Hematopoietic multipotent progenitor cell (in vitro differentiated cells): ENCODE measurements around the gene CD226. TPM values are rescaled to one million over a fixed set of nuclear protein-coding genes. Genes with fewer than 3 reads are reported as not detected.
"Not testable (repeated sequence)": the region's sequence is repeated elsewhere in the genome, so short reads cannot be mapped to it uniquely, and the experiment has no call there.

Source experiments
- DNase-seq, 3 donors: peaks; one replicate each; pipeline ENCODE4 v3.0.0-alpha.2; 2011 to 2015; ENCODE audit warnings: low read depth in 2 of 3, low spot score in 2 of 3
- total RNA-seq: library from RNA; depleted of rRNA; stranded (reverse); fragments of >200 nt; gene quantifications from one replicate; pipeline ENCODE4 v1.2.3, GENCODE V29; 2012

CD226 gene
- total RNA-seq, 1 donor = 0.81 TPM

DNA sequence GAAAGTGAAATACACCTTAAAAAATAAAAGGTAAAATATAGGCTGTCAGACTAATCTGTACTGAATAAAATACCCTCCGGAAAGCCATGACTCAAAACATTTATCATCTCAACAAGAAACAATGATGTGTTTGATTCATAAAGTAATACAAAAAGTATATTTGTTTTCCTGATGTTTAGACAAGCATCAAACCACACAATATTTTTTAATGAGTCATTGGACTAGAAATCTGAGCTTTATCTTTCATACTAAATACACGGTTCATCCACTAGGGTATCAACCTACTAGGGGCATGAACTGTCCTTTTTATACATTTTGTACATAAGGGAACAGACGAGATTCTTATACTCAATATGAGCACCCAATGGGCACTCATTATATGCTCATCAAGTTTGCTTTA is 31.3 kb downstream of the CD226 start:
- no peak for DNase-seq

DNA sequence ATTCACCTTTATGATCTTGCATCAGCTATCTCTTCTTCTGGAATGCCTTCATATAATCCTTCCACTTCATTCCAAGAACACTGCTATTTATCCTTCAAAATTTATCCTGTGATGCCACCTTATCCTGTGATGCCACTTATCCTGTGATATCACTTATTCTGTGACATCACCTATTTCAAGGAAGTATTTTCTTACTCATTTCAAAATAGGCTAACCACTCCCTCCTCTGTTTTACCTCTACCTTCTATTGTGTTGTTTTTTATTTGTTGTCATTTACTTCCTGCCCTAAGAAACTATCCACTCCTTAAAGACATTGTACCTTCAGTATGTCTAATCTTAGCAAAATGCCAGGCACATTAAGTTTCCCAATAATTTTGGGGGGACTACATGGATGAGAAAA is 38.8 kb downstream of the CD226 start:
- no peak for DNase-seq

DNA sequence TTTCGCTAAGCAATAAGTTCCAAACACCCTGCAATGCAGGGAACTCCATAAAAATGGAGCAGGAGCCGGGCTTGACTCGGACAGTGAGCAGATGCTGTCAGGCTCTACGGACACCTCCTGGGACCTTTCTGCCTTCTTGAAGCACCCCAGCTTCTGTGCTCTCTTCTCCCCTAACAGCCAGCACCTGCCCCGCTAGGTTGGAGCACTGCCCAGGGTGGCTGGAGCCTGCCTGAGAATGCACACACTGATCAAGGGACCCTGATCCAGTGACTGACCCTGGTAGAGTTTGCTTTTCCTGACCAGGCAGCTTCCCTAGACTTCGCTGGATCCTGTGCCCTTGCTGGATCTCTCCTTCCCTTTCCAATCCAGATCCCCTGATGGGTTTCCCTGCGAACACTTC is 40.9 kb downstream of the CD226 start:
- DNase-seq = no peak

DNA sequence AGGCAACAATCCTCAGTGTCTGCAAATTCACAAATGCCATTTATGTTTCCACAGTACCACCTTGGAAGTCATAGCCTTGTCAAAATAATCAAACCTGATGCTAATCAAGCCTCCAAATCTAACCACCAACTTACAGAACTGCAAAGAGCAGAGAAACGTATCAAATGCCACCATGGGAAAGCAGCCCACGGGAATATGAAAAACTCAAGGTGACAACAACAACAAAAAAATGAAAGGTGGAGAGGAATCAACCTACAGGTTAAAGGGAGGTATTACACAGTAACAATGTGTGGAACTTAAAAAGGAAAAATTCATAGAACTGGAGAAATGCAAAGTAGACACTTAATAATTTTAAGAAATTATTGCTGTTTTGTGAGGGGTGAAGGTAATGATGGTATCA is 46.7 kb downstream of the CD226 start:
- DNase-seq = no peak

DNA sequence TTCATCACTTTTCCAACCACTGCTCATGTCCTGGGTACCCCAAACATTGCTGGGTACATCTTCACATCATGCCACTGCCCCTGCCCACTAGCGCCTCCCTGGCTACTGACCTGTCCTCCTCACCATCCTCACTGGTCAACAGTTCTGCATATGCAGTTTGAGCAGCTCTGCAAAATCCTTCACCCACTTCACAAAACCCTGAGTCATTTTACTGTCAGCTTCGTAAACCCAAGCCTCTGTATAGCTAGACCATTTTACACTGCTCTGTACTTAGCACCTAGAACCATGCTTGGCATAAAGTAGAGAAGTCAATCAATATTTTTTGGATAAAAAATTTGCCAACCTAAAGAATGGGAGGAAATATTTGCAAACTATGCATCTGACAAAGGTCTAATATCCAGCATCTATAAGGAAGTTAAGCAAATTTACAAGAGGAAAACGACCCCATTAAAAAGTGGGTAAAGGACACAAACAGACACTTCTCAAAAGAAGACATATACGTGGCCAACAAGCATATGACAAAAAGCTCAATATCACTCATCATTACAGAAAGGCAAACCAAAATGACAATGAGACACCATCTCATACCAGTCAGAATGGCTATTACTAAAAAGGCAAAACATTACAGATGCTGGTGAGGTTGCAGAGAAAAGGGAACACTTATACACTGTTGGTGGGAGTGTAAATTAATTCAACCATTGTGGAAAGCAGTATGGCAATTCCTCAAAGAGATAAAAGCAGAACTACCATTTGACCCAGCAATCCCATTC is 48.3 kb downstream of the CD226 start:
- not testable (repeated sequence) for DNase-seq

DNA sequence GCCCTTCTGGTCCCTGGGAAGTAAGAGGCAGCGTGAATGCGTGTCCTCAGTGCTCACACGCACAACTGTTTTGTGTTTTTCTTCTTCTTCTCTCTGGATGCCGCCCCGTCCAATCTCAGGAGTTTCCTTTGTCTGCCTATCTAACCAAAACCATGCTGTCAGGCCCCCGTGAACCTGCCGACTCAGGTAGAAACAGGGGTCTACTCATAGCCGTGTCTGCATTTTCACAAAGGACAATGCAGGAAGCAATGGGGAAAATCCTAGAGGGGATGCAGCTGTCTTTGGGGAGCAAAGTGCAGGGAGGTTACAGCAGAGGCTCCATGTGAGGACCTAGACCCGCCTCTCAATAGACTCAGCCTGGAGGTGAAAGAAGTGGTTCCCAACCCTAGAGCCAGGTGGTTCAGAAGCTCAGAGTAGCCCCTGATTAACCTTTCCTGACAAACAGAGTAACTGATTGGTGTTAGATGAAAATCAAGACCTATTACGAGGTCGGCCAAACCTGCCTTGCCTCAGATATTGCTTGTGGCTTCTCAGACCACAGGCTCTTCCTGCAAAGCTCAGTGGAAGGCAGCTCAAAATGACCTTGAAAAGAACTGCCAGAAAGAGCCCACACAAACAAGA is 49.3 kb downstream of the CD226 start:
- peak in 1 of 3 donors; percentile 2 for DNase-seq

DNA sequence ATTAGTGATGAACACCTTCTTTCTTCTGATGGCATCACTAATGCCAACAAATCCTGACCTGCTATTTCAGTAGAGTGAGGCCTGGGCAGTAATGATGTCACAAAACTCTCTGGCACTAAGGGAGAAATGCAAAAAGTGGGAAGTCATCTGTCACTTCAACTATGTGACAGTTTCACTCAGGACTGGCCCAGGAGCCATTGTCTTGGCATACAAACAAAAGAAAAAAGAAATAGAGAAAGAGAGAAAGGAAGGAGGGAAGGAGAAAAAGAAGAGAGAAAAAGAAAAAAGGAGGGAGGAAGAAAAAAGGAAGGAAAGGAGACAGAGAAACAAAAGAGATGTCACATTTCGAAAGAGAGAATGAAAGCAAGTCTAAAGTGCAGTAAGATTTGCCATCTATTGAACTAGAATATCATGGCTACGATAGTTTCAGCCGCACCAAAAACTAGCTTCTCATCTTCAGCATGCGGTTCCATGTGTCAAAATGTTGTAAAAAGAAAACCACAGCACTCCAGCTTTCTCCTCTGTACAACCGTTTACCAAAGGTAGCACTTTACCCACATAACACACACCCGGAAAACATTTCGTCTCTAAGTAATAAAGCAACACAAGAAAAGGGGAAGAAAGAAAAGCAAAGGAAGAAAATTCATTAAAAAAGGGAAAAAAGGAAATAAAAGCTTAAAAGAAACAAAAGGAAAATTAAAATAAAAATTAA is 50.1 kb downstream of the CD226 start:
- peak in 1 of 3 donors; percentile 14 for DNase-seq

DNA sequence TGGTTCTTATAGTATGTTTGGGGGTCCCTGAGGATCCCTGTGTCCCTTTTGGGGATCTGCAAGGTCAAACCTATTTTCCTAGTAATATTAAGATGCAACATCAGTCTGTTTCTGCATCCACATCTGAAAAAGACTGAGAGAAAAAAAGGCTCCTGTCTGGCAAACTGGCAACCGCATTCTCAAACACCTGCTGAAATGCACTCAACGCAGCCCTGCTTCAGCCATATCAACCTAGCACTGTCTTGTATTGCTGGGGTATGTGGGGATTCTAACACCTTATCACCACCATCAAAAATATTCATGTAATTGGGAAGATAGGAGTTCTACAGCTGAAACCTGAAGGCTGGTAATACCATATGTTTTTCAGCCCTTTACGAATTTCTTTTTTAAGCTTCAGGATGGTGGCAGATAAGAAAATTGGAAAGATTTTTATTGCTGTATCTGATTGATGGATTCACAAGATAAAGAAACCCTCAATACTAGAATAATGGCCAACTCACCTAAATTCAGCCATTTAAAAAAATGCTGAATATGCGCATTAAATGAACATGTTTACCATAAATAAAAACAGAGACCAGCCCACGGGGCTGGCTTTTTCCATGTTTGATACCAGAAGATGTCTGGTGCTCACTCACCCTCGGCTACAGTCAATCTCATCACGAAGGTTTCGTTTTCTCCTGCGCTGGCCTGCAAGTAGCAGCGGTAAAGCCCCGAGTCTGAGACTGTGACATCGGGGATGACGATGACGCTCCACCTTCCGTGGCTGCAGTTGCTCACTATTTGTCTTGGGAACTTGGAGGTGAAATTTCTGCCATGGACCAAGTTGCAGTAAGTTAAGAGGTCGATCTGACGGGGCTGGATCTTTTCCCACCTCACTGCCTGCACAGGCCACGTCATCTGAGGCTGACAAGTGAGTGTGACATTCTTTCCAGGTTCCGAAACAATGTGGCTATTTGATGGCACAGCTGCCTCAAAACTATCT is 52.3 kb downstream of the CD226 start:
- DNase-seq = no peak

DNA sequence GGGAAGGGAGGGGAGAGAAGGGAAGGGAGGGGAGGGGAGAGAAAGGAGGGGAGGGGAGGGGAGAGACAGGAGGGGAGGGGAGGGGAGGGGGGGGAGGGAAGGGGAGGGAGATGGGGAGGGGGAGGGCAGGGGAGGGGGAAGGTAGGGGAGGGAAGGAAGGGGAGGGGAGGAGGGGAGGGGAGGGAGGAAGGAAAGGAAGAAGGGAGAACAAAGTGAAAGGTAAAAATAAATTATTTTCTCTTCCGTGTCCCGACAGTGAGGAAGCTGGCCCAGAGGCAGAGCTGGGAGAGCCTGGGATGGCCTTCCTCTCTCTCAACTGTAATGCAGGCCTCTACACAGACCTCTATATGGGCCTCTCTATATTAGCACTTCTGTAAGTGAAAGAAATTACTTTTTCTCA is 53.2 kb downstream of the CD226 start:
- DNase-seq = no peak

DNA sequence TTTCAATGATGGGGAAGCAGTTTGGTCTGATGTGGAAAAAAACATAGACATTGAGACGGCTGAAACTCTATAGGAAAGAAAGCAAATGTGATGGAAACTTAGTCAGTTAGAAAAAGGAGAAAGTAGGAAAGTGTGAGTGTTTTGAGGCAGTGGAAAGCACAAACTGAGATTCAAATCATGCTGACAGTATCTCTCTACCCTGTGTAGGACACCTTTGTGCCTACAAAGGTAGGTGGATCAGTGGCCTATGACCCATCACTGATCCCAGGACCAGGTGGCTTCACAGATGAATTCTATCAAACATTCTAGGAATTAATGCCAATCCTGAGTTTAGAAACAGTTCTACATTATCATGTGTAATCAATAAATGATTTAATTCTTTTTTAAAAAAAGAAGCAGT is 57.1 kb downstream of the CD226 start:
- no peak for DNase-seq

DNA sequence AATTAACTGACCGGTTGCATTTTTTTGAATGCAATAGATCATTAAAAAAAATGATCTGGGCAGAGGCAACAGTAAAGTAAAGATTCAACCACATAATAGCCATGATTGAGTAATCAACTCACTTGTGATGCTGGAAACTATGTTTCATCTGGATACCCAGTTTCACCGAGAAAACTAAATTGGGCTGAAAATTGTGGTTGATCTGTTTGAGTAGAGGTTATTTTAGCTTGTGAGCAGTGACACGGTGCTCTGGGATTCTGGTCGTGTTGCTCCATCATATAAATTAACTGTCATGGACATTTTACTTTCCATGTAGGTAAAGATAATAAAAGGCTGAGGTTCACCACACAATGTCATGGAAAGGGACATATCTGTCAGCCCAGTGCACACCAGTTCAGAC is 58.7 kb downstream of the CD226 start:
- no peak for DNase-seq

DNA sequence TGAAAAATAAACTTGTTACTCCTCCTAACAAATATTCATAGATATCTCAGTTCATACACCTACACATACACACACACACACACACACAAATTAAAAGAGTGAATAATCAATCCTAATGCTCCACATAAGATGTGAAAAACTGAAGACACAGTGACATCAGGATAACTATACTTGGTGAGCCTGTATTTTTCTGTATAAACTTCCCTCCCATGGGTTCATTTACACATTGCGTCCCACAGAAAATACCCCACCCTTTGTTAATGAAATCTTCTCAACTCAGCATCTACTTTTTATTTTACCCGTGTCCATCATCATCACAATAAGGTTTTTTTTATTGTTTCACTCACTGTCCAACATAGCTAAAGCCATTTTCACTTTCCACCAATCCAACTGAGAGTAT is 60.4 kb downstream of the CD226 start:
- no peak for DNase-seq

DNA sequence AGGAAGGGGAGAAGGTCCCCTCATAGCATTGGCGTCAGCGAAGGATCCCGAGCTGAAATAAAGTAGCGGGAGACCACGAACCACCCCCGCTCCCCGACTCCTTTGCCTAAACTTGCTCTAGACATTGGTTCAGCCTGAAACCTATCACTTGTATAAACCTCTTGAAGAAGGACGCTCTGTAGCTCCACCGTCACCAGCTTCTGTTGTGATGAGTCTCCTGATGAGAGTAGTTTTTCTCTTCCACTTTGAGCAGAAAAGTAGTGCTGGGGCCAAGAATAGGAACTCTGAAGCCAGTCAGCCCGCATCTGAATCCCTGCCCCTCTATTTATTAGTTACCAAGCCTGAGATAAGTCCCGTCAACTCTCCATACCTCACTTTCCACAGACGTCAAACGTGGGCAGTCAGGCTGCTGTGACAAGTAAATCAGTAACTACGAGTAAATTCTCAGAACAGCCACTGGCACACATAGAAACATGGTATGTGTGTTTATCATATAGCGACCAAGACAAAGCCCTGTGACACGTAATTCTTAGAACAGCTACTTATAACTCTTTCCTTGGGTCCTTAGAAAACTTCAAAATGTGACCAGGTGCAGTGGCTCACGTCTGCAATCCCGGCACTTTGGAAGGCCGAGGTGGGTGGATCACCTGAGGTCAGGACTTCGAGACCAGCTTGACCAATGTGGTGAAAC is 61.7 kb downstream of the CD226 start:
- DNase-seq = no peak

DNA sequence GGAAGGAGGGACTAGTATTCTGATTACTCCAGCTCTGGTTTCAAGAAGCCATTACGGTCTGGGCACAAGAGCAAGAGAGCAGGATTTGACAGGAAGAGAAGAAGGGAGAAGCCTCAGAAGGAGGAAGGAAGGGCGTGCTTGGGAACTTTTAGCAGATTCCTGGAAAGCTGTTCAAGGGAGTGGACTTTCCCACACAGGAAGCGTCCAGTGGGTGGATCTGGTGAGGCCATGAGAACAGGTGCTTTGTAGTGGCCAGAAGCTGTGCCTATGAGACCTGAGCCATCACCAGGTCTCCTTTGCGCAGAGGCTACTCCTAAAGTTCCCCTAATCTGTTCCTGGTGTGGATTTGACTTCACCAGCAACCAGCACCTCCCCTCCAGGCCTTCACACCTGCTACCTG is 62.3 kb downstream of the CD226 start:
- DNase-seq = no peak

DNA sequence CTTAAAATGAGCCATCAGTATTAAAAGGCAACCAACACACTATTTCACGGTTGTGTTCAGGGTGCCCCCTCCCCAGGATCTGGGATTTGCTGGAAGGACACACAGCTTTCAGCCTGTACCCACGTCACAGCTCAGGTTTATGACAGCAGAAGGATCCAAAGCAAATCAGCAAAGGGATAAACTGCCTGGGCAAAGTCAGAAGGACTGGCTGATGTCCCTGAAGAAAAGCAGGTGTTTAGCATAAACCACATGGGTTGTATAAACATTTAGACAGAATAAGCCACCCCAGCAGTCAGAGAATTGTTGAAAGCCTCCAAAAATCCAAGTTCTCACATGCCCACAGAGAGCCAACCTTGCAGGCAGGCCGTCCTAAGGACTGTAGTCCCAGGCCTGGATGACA is 63.9 kb downstream of the CD226 start:
- DNase-seq = no peak

DNA sequence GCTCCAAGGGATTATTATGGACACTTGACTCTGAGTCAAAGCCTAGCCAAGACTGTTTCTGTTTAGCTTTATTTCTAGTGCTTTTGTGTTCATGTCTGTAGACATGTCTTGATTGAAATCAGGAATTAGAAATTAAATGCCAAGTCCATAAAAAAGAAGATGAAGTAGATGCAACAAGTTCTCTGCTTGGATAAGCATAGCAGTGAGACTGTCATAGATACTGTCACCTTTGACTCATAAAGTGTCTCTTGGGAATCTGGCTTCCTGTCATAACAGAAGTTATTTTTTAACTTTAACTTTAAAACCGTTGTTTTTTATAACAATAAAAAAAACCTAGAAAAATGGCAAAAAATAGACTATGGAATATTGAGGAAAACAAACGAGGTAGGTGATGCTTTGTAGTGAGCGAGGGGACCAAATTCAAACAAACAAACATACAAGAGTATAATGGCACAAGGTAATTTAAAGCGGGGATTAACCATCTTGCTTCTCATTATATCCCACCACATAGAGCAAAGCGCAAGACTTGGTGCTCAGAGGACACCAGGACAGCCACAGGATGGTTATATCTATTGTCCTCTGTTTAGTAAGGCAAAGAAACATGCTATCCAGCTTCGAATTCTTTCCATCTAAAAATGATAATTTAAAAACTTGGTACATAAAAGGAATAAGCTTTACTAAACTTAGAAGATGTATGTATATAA is 64.6 kb downstream of the CD226 start:
- DNase-seq = no peak

DNA sequence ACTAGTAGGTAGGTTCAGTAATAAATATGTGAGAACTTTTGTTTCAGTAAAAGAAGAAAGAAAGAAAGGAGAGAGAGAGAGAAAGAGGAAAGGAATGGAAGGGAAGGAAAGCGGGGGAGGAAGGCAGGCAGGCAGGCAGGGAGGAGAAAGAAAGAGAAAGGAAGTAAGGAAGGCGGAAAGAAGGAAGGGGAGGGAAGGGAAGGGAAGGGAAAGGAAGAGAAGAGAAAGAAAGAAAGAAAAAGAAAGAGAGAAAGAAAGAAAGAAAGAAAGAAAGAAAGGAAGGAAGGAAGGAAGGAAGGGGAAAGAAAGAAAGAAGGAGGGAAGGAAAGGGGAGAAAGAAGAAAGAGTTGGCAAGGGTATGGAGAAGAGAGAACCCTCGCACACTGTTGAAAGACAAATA is 67.6 kb downstream of the CD226 start:
- no peak for DNase-seq

DNA sequence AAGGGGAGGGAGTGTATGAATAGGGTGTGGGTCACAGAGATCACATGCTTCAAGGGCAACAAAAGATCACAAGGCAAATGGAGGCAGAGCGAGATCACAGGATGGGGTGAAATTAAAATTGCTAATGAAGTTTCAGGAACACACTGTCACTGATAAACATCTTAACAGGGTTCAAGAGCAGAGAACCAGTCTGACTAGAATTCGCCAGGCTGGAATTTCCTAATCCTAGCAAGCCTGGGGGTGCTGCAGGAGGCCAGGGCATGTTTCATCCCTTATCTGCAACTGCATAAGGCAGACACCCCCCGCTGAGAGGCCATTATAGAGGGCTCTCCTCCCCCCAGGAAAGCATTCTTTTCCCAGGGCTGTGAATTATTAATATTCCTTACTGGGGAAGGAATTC is 68.6 kb downstream of the CD226 start:
- DNase-seq = not testable (repeated sequence)

DNA sequence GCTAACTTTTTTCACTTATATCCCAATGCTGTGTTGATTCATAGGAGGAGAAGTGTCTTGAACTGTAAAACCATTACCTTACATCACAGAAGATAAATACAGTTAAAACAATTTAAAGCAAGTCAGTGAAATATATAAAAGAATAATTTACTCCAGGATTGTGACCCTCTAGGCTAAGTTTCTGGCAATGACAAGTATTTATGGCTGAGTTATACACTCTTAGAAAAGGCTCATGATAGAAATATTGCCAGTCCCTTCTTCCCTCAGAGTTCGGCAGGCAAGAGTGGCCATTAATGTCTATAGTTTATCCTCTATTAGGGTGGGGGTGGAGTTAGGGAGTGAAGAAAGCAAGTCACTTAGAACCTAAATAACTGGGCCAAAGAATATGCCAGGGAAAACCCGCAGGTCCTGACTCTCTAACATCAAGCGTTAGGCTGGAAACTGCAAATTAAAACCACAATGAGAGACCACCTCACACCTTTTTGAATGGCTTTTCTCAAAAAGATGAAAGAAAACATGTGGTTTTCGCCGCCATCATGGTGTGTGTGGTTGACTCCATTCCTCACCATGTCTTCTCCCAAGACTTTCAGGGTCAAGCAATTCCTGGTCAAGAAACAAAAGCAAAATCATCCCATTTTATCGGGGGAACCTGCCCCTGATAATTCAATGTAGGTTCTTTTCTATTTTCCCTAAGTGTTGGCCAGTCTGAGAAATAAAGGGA is 69.3 kb downstream of the CD226 start:
- DNase-seq = no peak
